ENCODE data around the gene CFAP221.

The CFAP221 gene

DNA sequence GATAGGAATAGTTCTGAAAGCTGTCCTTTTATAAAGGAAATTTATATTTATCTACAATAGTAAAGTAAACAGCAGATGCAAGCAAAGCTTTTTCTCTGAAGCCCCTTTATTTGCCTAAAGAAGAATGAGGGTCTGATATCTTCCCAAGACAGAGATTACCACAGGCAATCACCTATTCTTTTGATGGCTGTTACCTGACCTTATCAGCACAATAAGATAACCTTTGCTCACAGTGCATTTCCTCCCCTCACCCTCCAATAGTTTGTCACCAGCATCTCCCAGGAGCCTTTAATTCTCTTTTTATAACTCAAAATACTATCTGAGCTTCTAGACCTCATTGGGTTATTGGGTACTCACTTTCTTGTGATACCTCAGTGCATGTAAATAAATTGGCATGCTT, 6.5 kb upstream of the CFAP221 start:
- DNase-seq, result no peak

- DNase-seq, result no peak
Measured at GRCh38 chr2:119541476-119541875, 2.8 kb upstream of the CFAP221 start.

DNA sequence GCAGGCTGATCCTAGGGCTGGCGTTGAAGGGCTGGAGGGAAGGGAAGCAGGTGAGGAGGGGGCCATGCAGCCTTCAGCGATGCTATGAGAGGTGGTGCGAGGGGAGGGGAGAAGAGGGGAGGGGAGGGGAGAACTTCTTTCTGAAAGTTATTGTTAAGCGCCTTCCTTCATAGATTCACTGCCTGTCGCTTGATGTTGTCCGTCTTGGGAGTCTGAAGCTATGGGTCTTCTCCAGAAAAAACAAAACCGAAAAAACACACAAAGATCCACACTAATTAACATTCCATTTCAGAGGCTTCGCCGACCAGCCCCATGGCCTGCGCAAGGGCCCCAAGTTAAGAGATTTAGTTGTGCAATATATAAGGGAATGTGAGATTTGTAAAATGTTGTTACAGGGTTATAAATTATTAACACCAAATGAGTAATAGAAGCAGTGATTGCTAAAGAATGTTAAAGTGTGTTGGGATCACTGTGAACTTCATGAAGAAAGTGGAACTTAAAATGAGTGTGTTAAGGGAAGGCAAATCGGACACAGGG, 758 bp downstream of the CFAP221 start:
- DNase-seq, result no peak

DNA sequence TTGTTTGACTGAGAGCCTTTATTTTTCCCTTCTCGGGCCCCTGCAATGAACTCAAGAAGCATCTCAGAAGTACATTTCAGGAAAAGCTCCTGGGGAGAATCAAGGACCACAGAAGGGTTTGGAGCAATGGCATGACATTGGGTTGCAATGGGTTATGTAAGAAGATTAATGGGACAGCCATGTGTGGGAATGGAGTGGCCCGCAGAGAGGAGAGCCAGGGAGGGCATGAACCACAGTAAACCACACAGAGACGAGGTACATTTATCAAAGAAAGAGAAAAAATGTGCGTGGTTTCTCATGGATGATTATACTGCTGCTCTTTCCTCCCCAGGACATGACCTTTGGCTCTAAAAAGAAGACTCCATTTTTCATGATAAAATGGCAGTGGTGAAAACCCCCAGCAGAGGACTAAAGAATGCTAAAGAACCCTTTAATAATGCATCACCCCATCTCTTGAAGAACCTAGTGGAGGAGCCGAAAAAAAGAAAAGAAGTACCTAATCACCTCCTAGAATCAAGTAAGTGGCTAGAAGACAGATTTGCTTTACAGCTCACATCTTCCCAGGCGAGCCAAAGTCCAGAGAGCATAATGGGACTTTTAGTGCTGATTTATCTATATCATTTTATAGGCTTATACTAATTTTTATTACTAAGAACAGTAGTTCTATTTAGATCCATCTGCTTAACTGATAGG, 1.7 kb downstream of the CFAP221 start:
- no peak for DNase-seq

GRCh38 chr2:119546447-119546767, 2.2 kb downstream of the CFAP221 start:
- no peak for DNase-seq

DNA sequence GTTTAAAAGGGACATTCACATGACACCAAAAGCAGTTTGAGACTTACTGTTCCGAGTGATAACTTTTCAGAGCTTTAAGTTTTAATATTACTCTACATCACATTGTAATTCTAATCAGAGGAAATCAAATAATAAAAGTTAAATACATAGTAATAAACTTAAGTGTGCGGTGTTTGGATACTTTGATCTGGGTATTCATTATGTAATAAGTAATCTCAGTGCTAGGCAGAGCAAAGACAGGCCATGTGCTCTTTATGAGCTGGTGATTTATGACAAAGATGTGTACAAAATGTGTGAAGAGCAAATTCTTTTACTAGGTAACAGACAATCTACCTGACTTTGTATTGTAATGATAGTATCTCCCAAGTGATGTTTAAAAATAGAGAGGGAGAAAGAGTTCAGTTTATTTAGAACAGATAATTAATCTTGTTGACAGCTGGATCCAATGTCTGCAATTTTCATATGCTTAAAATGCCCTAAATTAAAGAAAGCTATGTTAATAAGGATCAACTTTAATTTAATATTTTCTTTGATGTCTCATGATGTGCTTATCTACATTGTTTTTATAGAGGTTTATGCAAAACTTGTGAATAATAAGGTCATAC, 4.4 kb downstream of the CFAP221 start:
- no peak for DNase-seq

- no peak for DNase-seq
Measured at GRCh38 chr2:119549241-119549640, 5.0 kb downstream of the CFAP221 start.

GRCh38 chr2:119550346-119550745, 6.1 kb downstream of the CFAP221 start:
- DNase-seq, result no peak

DNA sequence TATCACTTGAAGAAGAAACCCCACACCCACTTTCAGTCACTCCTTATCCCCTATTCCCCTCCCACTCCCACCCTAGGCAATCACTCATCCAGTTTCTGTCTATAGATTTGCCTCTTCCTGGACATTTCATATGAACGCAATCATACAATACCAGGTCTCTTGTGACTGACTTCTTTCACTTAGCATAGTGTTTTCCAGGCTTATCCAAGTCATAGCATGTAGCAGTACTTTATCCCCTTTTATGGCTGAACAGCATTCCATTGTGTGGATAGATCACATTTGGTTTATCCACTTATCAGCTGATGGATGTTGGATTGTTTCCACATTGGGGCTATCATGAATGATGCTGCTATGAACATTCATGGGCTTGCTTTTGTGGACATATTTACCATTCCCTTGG, 6.6 kb downstream of the CFAP221 start:
- DNase-seq, result no peak

GRCh38 chr2:119552902-119553301, 8.7 kb downstream of the CFAP221 start:
- no peak for DNase-seq

- no peak for DNase-seq
Measured at GRCh38 chr2:119553687-119554344, 9.6 kb downstream of the CFAP221 start.

GRCh38 chr2:119565481-119565880, 21.2 kb downstream of the CFAP221 start:
- no peak for DNase-seq

GRCh38 chr2:119567292-119567691, 23.0 kb downstream of the CFAP221 start:
- DNase-seq, result no peak

DNA sequence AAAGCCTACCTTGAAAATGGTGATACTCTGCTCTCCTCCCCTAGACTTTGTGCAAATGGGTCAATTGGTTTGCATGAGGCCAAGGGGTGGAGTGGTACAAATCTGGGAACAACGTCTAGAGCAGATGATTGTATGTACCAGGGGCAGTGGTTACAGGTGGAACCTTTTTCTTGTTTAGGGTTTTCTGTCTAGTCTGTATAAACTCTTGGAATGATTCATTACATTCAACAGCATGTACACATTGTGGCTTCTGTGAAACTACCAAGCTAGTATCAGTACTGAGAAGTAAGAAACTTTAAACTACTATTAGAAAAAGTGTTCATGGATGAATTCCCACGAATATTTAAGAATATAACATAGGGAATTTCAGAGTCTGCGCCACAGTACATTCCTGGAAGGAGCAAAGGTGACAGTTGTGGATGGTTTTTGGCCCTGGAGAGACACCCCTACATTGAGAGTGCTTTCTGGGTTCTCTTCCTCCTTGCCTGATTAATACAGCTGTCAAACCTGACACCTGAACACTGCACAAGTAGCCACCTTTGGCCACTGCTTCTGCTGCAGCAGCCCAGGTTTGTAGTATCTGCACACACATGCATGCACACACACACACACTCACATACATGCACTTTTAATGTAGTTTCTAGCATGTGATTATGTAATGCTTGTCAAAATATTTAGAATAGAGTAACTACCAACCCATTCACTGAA, 30.0 kb downstream of the CFAP221 start:
- DNase-seq, result no peak

DNA sequence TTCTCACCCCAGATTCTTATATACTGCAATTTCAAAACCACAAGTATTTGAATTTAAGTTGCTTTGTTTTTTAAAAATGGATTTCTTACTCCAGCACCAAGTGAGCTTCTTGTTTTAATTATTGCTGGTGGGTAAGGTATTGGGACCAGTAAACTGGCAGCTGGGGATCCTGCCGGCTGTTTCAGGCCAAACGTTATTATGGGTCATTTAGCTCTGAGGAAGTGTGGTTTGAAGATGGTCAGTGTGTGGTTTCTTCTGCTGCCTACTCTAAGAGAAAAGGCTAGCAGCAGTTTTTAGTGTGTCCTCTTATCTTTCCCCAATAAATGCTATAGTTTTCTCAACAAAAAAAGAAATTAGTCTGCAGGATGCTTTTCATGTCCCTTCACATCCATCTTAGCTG, 30.6 kb downstream of the CFAP221 start:
- DNase-seq, result no peak

GRCh38 chr2:119575439-119575838, 31.2 kb downstream of the CFAP221 start:
- DNase-seq, result no peak

DNA sequence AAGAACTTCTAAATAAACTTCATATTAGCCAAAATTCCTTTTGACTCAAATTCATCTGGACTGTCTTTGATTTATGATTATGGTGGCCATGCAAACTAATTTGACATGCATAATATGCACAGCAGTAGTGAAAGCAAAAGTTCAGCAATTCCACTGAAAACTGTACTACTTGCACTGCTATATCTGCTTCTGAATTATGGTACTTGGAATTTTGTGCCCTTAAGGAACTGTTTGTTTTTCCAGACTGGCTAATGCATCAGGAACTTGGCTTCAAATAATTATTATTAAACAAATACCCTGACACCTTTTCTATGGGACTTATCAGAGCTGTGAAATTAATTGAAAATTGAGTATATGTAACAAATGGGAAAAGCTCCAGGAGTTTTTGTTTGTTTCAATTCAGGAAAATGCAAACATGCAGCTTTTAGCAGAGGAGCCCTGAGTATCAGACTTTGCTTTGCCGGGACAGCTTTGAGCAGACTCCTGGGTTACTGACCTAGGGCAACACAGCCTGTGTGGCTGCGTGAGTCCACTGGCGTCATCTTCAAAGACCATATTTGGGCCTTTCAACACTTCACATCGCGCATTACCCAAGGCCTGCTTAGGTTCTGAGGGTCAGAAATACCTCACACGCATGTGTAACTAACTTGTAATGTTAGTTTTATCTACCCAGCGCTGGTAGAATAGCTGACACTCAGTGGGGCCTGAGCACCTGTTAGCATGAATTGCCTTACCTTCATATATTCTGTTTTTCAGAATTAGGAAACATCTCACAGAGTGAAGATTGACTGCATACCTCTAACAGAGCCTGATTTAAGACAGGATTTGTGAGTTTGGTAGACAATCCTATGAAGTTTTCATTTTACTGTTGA, 35.4 kb downstream of the CFAP221 start:
- DNase-seq, result no peak

GRCh38 chr2:119580550-119581072, 36.4 kb downstream of the CFAP221 start:
- DNase-seq, result no peak

DNA sequence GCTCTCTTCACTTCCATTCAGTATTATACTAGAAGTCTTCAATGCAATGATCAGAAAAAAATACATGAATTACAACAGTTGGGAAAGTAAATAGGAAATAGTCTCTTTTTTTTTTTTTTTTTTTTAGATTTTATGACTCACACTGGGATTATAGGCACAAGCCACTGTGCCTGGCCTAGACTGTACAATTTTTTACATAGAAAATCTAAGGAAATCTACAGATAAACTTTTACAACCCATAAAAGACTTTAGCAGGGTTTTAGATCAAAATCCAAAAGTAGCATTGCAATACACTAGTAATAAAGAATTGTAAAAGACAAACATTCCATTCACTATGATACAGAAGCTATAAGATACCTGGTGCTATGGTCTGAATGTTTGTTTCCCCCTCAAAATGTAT, 39.0 kb downstream of the CFAP221 start:
- no peak for DNase-seq

GRCh38 chr2:119584469-119584868, 40.2 kb downstream of the CFAP221 start:
- DNase-seq, result no peak

- no peak for DNase-seq
Measured at GRCh38 chr2:119586085-119586484, 41.8 kb downstream of the CFAP221 start.

DNA sequence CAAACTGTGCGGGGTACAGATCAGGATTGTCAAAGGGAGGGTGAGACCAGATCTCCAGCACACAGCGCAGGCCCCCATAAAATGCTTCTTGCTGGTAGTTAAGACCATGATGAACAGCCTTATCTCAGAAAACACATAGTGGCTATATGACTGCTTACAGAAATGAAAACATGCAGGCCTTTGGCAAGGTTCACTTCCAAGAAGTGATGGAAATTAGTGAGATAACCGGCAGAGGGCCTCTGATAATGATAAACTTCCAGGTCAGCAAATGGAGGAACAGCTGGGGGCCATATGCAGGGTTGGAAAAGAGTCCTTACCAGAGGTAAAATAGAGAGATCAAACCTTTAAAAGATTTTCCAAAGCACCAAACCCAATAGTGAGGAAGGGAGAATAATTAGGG, 46.6 kb downstream of the CFAP221 start:
- no peak for DNase-seq
